ENCODE results near the gene CCNE1. TPM values are rescaled to one million over a fixed set of nuclear protein-coding genes. Genes with fewer than 3 reads are reported as not detected.
A peak's percentile ranks its signal among the peaks of the same experiment; 100 is the strongest.

Gene CCNE1
- total RNA-seq, 1 experiment from 2014 or later, result 3.0 TPM

DNA sequence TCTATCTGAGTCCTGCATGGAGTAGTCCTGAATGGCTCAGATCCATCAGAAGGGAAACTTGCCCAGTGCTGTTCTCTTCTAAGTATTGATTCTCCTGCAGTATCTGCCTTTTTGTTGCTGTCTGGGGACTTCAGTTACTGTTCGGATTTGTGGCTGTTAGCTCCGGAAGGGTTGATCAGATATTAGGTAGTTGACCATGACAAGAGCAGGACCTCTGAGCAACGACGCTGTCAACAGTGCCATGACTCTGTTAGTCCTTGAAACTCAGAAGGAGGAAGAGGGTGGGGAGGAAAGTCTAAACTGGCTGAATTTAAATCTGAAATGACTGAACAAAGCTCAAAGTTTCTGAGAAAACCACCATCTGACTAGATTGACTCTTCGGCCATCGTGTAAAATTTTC lies 42.2 kb downstream of the CCNE1 start:
- TF ChIP-seq, protein P1, sequence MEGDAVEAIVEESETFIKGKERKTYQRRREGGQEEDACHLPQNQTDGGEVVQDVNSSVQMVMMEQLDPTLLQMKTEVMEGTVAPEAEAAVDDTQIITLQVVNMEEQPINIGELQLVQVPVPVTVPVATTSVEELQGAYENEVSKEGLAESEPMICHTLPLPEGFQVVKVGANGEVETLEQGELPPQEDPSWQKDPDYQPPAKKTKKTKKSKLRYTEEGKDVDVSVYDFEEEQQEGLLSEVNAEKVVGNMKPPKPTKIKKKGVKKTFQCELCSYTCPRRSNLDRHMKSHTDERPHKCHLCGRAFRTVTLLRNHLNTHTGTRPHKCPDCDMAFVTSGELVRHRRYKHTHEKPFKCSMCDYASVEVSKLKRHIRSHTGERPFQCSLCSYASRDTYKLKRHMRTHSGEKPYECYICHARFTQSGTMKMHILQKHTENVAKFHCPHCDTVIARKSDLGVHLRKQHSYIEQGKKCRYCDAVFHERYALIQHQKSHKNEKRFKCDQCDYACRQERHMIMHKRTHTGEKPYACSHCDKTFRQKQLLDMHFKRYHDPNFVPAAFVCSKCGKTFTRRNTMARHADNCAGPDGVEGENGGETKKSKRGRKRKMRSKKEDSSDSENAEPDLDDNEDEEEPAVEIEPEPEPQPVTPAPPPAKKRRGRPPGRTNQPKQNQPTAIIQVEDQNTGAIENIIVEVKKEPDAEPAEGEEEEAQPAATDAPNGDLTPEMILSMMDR (IDR thresholded peaks at IDR 0.05; ENCODE audit: unreplicated experiment), result no peak
- peaks cover 11% of the 10 kb centered on the region for H3K27me3 Mint-ChIP-seq (ENCODE audit: insufficient read depth, unreplicated experiment)
- no peak for DNase-seq (ENCODE audit: unreplicated experiment)
- ChIA-PET POLR2A (no interaction called here), CTCF (interaction anchor here (0.6 to 8.0 kb wide), 5 partner anchors 18 to 243 kb away, joined by 3 to 72 read pairs (median 3); no protein-coding TSS in a partner anchor)
- H3K27ac Mint-ChIP-seq (ENCODE audit: low read depth, unreplicated experiment), result no peak overlapping the region
- no peaks in the 10 kb centered on the region for H3K4me1 Mint-ChIP-seq (ENCODE audit: insufficient read depth, unreplicated experiment)
- H3K9me3 Mint-ChIP-seq (ENCODE audit: unreplicated experiment), result no peaks in the 10 kb centered on the region
- no peaks in the 10 kb centered on the region for H3K36me3 Mint-ChIP-seq (ENCODE audit: insufficient read depth, unreplicated experiment)
- intact Hi-C loops (cut with micrococcal nuclease), result no loop called here
- BruUV-seq (replicated peaks), result no TSS peak
- no peak overlapping the region for H3K4me3 Mint-ChIP-seq (ENCODE audit: unreplicated experiment)

DNA sequence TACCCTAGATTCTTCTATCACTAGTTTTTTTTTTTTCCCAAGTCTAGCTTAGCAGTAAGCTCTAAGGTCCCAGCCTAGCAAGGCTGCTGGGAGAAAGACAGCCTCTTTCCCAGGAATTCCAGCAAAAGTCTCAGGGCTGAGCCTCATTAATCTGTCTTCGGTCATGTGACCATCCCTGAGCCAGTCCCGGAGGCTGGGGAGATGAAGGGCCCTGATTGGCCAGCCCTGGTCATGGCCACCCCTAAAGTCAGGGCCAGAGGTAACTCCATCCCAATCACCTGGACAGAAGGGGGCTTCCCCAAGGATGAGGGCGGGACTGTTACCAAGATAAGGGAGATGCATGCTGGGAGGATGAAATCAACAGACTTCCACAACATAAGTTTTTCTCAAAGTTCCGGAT lies 43.3 kb downstream of the CCNE1 start:
- no peaks in the 10 kb centered on the region for H3K4me1 Mint-ChIP-seq (ENCODE audit: insufficient read depth, unreplicated experiment)
- no peak overlapping the region for H3K27ac Mint-ChIP-seq (ENCODE audit: low read depth, unreplicated experiment)
- ChIA-PET POLR2A (no interaction called here), CTCF (interaction anchor here (0.7 to 8.0 kb wide), 5 partner anchors 17 to 139 kb away, joined by 3 to 72 read pairs (median 3); no protein-coding TSS in a partner anchor)
- peaks cover 2% of the 10 kb centered on the region for H3K27me3 Mint-ChIP-seq (ENCODE audit: insufficient read depth, unreplicated experiment)
- no peak overlapping the region for H3K4me3 Mint-ChIP-seq (ENCODE audit: unreplicated experiment)
- TF ChIP-seq, protein P1 (IDR thresholded peaks at IDR 0.05; ENCODE audit: unreplicated experiment), result no peak
- H3K36me3 Mint-ChIP-seq (ENCODE audit: insufficient read depth, unreplicated experiment), result no peaks in the 10 kb centered on the region
- no peak for DNase-seq (ENCODE audit: unreplicated experiment)
- H3K9me3 Mint-ChIP-seq (ENCODE audit: unreplicated experiment), result no peaks in the 10 kb centered on the region
- intact Hi-C loops (cut with micrococcal nuclease), result loop anchor here (5.0 kb wide), 1 partner anchor 797 kb away; no protein-coding TSS in a partner anchor
- no TSS peak for BruUV-seq (replicated peaks)

DNA sequence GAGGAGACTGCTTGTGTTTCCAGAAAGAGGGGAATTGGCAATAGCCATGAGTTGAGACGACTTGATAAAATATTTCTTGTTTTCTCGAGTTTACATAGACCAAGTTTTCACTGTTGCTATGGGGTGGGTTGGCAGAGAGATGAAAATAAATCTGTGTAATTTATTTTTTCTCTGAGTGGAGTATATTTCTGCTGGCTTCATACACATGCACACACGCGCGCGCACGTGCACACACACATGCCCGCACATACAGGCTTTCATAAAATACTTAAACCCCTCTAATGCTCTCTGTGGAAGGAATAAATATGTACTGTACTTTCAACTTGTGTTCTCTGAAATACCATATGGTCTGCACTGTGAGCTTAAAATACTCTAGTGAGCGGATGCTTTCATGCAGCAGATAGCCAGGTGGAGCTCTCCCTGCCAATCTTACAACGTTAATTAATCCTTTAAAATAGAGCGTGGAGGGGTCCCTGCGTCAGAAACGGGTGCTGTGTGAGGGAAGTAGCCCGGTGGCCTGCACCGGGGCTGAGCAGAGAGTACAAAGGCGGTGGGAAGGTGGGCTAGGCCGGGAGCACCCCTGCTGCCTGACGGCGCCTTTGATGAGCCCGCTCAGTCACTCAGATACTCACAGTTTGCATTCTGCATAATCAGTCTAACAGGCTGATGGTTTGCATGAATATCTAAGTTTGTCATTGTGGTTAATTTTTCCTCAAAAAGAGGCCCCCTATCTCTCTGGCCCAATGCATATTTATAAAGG lies 44.1 kb downstream of the CCNE1 start:
- Mint-ChIP-seq H3K27ac (ENCODE audit: low read depth, unreplicated experiment) (no peak overlapping the region), H3K9me3 (ENCODE audit: unreplicated experiment) (no peaks in the 10 kb centered on the region), H3K4me1 (ENCODE audit: insufficient read depth, unreplicated experiment) (no peaks in the 10 kb centered on the region), H3K27me3 (ENCODE audit: insufficient read depth, unreplicated experiment) (no peaks in the 10 kb centered on the region), H3K4me3 (ENCODE audit: unreplicated experiment) (no peak overlapping the region), H3K36me3 (ENCODE audit: insufficient read depth, unreplicated experiment) (no peaks in the 10 kb centered on the region)
- no TSS peak for BruUV-seq (replicated peaks)
- ChIA-PET POLR2A (no interaction called here), CTCF (interaction anchor here (0.5 to 8.0 kb wide), 6 partner anchors 12 to 1525 kb away, joined by 3 to 72 read pairs (median 6); no protein-coding TSS in a partner anchor)
- DNase-seq (ENCODE audit: unreplicated experiment), result no peak
- TF ChIP-seq, protein P1 (IDR thresholded peaks at IDR 0.05; ENCODE audit: unreplicated experiment), result no peak
- intact Hi-C loops (cut with micrococcal nuclease), result loop anchor here (5.0 kb wide), 1 partner anchor 796 kb away; no protein-coding TSS in a partner anchor

DNA sequence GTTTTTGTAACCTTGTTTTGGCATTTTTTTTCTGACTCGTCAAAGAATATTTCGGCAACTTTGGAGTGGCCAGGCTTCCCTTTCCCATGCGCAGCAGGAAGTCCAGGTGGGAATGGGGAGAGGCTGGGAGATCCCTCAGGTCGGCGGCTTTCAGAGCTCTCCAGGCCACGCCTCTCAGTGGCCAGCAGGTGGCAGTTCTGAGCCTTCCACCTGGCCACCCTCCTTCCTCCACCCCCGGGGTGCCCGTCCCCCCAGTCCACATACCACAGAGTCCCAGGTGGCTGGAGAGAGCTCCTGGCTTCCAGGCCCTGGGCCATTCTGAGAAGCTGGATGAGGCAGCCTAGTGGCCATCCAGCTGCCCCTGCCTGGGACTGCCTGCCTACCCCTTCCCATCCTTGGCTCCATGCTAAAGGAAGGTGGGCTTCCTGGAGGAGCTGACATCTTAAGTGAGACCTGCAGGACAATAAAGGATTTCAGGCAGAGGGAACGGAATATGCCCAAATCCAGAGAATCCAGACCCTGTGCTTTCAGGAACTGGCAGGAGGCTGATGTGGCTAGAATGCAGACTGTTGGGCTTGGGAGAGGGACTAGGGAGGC lies 46.3 kb downstream of the CCNE1 start:
- intact Hi-C loops (cut with micrococcal nuclease), result loop anchor here (5.0 kb wide), 1 partner anchor 794 kb away; no protein-coding TSS in a partner anchor

More for the DNA sequence above, 46.3 kb downstream of the CCNE1 start:
- no peak overlapping the region for H3K27ac Mint-ChIP-seq (ENCODE audit: low read depth, unreplicated experiment)
- H3K27me3 Mint-ChIP-seq (ENCODE audit: insufficient read depth, unreplicated experiment), result peaks cover 15% of the 10 kb centered on the region
- CTCF ChIA-PET, result interaction anchor here (0.6 to 8.0 kb wide), 21 partner anchors 10 to 1004 kb away, joined by 3 to 72 read pairs (median 5); no protein-coding TSS in a partner anchor
- no peaks in the 10 kb centered on the region for H3K4me1 Mint-ChIP-seq (ENCODE audit: insufficient read depth, unreplicated experiment)
- H3K36me3 Mint-ChIP-seq (ENCODE audit: insufficient read depth, unreplicated experiment), result no peaks in the 10 kb centered on the region
- no peaks in the 10 kb centered on the region for H3K9me3 Mint-ChIP-seq (ENCODE audit: unreplicated experiment)
- no TSS peak for BruUV-seq (replicated peaks)
- no peak overlapping the region for H3K4me3 Mint-ChIP-seq (ENCODE audit: unreplicated experiment)
- POLR2A ChIA-PET, result interaction anchor here (0.7 kb wide), 2 partner anchors 20 to 84 kb away, joined by 3 read pairs; partner anchors contain the start of gene URI1
- TF ChIP-seq, protein P1 (IDR thresholded peaks at IDR 0.05; ENCODE audit: unreplicated experiment), result peak; percentile 52
- DNase-seq (ENCODE audit: unreplicated experiment), result peak; percentile 38
